ENCODE measurements around the gene DLG3.

DLG3 gene

GRCh38 chrX:70437921-70438665 lies 6.5 kb upstream of the DLG3 start:
- no peak for DNase-seq

GRCh38 chrX:70439016-70439415 lies 5.6 kb upstream of the DLG3 start:
- no peak for DNase-seq

- no peak for DNase-seq
Observed at GRCh38 chrX:70442224-70442623, 2.4 kb upstream of the DLG3 start.

GRCh38 chrX:70444946-70445656 lies 466 bp downstream of the DLG3 start:
- no peak for DNase-seq

- DNase-seq = no peak
Observed at GRCh38 chrX:70445951-70446350, 1.3 kb downstream of the DLG3 start.

- DNase-seq = no peak
Observed at GRCh38 chrX:70446380-70447350, 2.0 kb downstream of the DLG3 start.

- DNase-seq = no peak
Observed at GRCh38 chrX:70449457-70449966, 4.9 kb downstream of the DLG3 start.

GRCh38 chrX:70452143-70452733 lies 7.6 kb downstream of the DLG3 start:
- peak; percentile 56 for DNase-seq

GRCh38 chrX:70453024-70453618 lies 8.5 kb downstream of the DLG3 start:
- DNase-seq = no peak

- DNase-seq = peak; percentile 61
Observed at GRCh38 chrX:70454441-70455365, 10.1 kb downstream of the DLG3 start.

GRCh38 chrX:70455366-70456202 lies 10.9 kb downstream of the DLG3 start:
- DNase-seq = no peak

- no peak for DNase-seq
Observed at GRCh38 chrX:70456256-70456655, 11.6 kb downstream of the DLG3 start.

- no peak for DNase-seq
Observed at GRCh38 chrX:70461026-70461425, 16.4 kb downstream of the DLG3 start.

GRCh38 chrX:70464051-70464450 lies 19.4 kb downstream of the DLG3 start:
- DNase-seq = no peak

- no peak for DNase-seq
Observed at GRCh38 chrX:70466968-70467367, 22.3 kb downstream of the DLG3 start.

GRCh38 chrX:70468709-70469108 lies 24.1 kb downstream of the DLG3 start:
- DNase-seq = no peak

GRCh38 chrX:70470850-70471289 lies 26.2 kb downstream of the DLG3 start:
- DNase-seq = no peak

GRCh38 chrX:70476166-70476933 lies 31.7 kb downstream of the DLG3 start:
- no peak for DNase-seq

All from activated gamma-delta T cell treated with Interleukin-2 at 50 U/mL for 16 hours (primary cell).